GM18870 (cell line): Measurements from ENCODE around the gene FMR1.

ENCODE experiments used
- ATAC-seq: cut with Tn5 transposase; IDR thresholded peaks from one replicate; pipeline ENCODE4 v1.9.1; 2021; ENCODE audit warnings: moderate library complexity; ENCODE audit not compliant: unreplicated experiment

The FMR1 gene

GRCh38 chrX:147914591-147914990, 2.9 kb downstream of the FMR1 start:
- ATAC-seq, result no peak

GRCh38 chrX:147916375-147916968, 4.8 kb downstream of the FMR1 start:
- no peak for ATAC-seq

GRCh38 chrX:147917700-147918695, 6.3 kb downstream of the FMR1 start:
- peak; percentile 87 for ATAC-seq

DNA sequence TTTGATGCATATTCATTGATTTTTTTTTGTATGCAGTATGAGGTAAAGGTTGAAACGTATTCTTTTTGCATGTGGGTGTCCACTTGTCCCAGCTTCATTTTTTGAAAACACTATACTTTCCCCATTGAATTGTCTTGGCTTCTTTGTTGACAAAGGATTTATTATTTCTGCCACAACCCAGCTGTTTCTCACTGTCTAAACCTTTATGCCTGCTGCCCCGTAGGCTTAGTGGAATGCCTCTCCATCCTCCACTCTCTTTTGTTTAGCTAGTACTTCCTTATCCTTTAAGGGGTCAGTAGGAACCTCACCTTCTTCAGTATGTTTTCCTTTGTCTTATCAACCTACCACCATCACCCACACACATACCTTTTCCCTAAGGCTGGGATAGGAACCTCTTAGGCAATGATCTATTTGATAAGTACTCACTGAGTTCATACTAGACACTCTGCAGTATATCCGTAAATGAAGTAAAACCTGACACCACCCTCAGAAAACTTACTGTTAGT, 8.5 kb downstream of the FMR1 start:
- ATAC-seq, result no peak

DNA sequence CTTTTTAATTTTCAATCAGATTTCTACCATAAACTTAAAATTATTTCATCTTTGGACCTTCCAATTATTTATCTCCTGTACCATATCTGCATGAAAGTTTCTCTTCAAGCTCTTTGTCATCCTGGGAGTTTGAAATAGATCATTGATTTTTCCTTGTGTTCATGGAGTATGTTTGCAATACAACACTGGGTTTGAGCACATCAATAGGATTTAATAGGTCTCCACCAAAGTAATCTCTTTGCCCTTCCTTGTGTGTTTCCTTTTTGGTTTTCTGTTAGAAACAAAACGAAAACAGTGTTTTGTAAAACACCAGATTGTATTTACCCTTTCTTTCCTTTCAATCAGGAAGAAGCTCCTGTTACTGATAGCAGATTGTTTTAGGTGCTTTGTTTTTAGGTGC, 11.9 kb downstream of the FMR1 start:
- no peak for ATAC-seq

- no peak for ATAC-seq
Measured at GRCh38 chrX:147927256-147927655, 15.5 kb downstream of the FMR1 start.

- ATAC-seq, result no peak
Measured at GRCh38 chrX:147933815-147934214, 22.1 kb downstream of the FMR1 start.

GRCh38 chrX:147935156-147935758, 23.5 kb downstream of the FMR1 start:
- no peak for ATAC-seq

DNA sequence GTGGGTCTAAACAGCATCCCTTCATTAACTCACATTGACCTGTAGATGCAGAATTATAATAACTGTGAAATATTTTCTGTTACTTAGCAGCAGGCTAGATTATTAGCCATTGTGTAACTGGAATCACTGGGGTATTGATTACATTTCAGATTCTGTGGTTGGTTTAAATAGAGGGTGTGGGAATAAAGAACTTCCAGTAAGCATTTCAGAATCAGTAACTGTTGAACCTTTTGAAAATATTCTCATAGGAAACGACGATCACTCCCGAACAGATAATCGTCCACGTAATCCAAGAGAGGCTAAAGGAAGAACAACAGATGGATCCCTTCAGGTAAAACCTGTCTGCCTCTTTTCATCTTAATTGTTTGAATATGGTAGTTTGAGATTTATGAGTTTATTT, 33.6 kb downstream of the FMR1 start:
- no peak for ATAC-seq

DNA sequence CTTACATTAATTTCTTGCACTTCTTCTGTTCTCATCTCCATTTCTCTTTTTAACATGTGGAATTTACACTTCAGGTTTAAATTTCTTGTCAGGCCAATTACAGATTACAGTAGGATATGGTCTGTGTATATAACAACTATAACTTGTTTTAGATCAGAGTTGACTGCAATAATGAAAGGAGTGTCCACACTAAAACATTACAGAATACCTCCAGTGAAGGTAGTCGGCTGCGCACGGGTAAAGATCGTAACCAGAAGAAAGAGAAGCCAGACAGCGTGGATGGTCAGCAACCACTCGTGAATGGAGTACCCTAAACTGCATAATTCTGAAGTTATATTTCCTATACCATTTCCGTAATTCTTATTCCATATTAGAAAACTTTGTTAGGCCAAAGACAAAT, 36.8 kb downstream of the FMR1 start:
- no peak for ATAC-seq

DNA sequence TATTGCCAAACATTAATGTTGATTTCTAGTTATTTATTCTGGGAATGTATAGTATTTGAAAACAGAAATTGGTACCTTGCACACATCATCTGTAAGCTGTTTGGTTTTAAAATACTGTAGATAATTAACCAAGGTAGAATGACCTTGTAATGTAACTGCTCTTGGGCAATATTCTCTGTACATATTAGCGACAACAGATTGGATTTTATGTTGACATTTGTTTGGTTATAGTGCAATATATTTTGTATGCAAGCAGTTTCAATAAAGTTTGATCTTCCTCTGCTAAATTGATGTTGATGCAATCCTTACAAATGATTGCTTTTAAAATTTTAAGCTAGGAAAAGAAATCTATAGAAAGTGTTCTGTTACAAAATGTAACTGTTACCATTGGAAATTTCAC, 38.6 kb downstream of the FMR1 start:
- ATAC-seq, result no peak

GRCh38 chrX:147953976-147954375, 42.3 kb downstream of the FMR1 start:
- ATAC-seq, result no peak

- ATAC-seq, result no peak
Measured at GRCh38 chrX:147957291-147957690, 45.6 kb downstream of the FMR1 start.

- no peak for ATAC-seq
Measured at GRCh38 chrX:147958291-147958690, 46.6 kb downstream of the FMR1 start.

- ATAC-seq, result no peak
Measured at GRCh38 chrX:147960722-147961121, 49.0 kb downstream of the FMR1 start.

DNA sequence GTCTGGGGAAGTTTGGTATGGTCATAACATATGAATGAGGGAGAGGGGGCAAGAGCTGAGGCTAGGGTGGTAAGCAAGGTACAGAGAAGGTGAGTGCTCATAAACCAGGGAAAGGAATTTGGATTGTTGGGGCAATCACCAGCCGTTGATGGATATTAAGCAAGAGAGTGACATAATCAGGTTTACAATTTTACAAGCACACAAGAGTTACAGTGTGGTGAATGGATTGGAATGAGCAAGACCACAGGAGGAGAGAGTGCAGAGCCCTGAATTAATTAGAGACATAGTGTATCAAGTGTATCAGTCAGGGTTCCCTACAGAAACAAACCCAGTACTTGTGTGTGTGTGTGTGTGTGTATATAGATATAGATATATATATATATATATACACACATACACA, 50.8 kb downstream of the FMR1 start:
- no peak for ATAC-seq

GRCh38 chrX:147978931-147979330, 67.2 kb downstream of the FMR1 start:
- no peak for ATAC-seq

DNA sequence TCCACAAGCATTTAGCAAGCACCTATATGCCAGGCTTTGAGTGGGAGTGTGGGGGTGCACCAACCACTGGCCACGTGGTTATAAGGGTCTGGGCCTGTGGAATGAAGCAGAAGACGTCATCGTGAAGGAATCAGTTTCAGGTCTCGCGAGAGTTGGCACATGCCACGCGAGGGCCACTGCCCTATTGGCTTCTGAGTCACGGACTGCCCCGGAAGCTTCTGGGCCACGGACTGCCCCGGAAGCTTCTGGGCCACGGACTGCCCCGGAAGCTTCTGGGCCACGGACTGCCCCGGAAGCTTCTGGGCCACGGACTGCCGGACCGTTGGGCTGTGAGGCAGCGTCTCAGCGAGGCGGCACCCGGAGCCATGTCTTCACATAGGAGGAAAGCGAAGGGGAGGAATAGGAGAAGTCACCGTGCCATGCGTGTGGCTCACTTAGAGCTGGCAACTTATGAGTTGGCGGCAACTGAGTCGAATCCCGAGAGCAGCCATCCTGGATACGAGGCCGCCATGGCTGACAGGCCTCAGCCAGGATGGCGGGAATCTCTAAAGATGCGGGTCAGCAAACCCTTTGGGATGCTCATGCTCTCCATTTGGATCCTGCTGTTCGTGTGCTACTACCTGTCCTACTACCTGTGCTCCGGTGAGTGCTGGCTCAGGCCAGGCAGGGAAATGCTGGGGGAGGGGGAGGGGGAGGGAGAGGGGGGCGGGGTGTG, 69.5 kb downstream of the FMR1 start, which contains the start of gene FMR1NB:
TSS of gene FMR1NB (plus strand) at position 300 of the 715 bp plus-strand sequence. CDS start at position 366, 66 bp downstream.
- ATAC-seq, result no peak
